Retinal pigment epithelial cell (primary cell): ENCODE results near the gene STRADA.
"Not testable (repeated sequence)": the region's sequence is repeated elsewhere in the genome, so short reads cannot be mapped to it uniquely, and the experiment has no call there.

ENCODE experiments used
- DNase-seq: peaks from one replicate; pipeline ENCODE4 v3.0.0-alpha.2; 2010; ENCODE audit warnings: low read depth
- H3K4me3 ChIP-seq: 2 replicates; pipeline ENCODE4 v1.5.1; 2011; ENCODE audit warnings: mild to moderate bottlenecking, low read length, control low read depth, moderate library complexity
- TF ChIP-seq, protein P1 (sequence below): conservative IDR thresholded peaks from 2 replicates; pipeline ENCODE4 v1.5.1; 2011; ENCODE audit warnings: low read depth, low read length, control low read depth, inconsistent platforms

Gene STRADA

DNA sequence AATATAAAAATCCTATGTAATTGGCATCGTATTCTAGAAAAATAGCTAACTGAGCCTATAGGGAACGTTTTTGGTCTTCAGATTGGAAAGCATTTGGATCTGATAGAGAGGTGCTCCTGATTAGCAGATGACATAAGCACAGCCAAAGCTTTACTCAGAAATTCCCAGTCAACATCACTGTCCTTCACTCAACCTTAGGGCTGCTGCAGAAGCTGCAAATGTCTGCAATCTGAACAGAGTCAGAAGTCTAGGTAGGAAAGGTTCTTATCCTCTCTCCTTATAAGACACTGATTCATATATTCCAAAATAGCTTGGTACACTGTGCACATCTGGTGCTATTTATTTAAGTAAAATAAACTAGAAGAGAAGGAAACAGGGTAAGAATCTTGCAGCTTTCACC is 19.2 kb downstream of the STRADA start:
- DNase-seq = no peak
- TF ChIP-seq, protein P1, sequence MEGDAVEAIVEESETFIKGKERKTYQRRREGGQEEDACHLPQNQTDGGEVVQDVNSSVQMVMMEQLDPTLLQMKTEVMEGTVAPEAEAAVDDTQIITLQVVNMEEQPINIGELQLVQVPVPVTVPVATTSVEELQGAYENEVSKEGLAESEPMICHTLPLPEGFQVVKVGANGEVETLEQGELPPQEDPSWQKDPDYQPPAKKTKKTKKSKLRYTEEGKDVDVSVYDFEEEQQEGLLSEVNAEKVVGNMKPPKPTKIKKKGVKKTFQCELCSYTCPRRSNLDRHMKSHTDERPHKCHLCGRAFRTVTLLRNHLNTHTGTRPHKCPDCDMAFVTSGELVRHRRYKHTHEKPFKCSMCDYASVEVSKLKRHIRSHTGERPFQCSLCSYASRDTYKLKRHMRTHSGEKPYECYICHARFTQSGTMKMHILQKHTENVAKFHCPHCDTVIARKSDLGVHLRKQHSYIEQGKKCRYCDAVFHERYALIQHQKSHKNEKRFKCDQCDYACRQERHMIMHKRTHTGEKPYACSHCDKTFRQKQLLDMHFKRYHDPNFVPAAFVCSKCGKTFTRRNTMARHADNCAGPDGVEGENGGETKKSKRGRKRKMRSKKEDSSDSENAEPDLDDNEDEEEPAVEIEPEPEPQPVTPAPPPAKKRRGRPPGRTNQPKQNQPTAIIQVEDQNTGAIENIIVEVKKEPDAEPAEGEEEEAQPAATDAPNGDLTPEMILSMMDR = no peak
- H3K4me3 ChIP-seq = no peak overlapping the region

DNA sequence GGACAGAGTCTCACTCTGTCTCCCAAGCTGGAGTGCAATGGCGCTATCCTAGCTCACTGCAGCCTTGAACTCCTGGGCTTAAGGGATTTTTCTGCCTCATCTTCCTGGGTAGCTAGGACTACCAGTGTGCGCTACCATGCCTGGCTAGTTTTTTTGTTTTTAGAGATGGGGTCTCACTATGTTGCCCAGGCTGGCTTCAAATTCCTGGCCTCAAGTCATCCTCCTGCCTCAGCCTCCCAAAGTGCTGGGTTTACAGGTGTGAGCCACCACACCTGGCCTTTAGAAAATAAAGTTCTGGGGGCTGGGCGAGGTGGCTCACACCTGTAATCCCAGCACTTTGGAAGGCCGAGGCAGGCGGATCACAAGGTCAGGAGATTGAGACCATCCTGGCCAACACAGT is 21.4 kb downstream of the STRADA start:
- DNase-seq, H3K4me3 ChIP-seq: not testable (repeated sequence)

DNA sequence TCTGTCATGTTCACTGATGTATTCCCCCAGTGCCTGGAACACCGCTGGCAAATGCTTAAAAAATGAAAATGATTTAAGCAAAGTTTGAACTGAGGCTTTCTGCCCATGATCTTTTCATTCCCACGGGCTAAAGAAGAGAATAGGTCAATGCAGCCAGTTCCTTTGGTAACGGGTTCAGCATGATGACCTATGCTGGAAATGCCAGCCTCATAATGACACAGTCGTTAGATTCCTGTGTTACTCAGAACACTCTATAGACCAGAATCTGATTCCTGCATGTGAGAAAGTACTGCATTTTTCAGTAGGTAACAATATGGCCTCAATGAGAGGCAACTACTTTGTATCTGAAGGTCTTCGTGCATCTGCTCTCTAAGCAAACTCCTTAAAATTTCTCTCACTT is 22.6 kb downstream of the STRADA start:
- TF ChIP-seq, protein P1 = no peak
- H3K4me3 ChIP-seq = no peak overlapping the region
- DNase-seq = no peak

DNA sequence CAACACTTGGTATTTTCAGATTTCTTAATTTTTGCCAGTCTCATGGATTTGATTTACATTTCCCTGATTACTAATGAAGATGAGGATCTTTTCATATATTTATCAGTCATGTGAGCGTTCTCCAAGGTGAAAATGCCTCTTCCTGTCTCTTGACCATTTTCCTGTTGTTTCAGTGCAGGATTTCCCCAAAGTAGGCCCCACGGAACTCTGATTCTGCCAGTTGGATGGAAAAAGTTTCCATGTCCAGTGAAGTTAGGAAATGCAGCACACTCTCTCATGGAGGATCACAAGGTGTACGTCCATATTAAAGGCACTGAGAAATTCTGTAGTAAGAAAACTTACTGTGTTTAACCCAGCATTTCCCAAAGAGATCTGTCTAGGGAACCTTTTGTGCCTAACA is 25.2 kb downstream of the STRADA start:
- no peak overlapping the region for H3K4me3 ChIP-seq
- no peak for DNase-seq
- TF ChIP-seq, protein P1 = no peak

DNA sequence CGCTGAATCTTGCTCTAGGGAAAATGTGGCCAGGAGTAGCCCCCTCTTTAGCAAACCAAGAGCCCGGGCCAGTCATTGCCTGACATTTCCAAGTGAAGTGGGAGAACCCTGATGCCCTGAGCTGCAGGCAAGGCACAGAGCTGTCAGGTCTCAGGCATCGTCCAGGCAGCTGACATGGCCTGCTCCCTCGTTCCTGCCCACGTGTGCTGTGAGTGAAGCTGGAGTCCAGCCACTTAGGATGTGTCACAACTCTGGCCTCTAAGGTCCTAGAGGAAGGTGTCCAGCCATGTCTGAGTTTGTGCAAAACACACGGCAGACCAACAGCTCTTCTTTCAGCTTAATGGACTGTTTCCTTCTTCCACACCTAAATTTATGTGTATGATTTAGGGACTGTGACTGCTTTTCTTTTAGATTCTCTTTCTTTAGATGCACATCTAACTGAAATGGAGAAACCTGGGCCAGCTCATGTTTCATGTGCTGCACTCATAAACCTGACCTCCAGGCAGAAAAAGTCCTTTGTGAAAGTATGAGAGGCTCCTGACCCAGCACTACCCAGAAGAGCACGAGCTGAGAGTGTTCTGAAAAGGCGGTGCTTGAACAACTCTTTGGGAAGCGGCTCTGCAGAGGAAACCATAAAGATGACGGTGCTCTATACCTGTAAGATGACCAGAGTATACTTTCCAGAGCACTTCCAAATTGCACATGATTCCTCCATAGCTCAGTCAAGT is 26.9 kb downstream of the STRADA start:
- H3K4me3 ChIP-seq = no peak overlapping the region
- TF ChIP-seq, protein P1 = no peak
- DNase-seq = no peak

DNA sequence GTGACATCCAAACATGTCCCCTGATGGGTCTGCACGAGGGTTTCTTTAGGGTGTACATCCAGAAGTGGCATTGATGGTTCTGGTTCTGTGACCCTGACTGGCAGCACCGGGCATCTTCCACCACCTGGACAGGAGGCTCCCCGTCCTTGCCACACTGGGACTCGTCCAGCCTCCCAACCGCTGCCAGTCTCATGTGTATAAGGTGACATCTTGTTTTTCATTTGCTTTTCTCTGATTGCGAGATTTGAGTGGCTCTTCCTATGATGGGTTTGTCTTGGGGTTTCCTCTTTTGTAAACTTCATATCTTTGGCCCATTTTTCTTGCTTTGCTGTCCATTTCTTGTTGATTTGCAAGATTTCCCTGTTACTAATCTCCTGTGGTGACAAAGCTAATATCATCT is 32.5 kb downstream of the STRADA start:
- no peak for DNase-seq
- no peak overlapping the region for H3K4me3 ChIP-seq
- TF ChIP-seq, protein P1 = no peak

DNA sequence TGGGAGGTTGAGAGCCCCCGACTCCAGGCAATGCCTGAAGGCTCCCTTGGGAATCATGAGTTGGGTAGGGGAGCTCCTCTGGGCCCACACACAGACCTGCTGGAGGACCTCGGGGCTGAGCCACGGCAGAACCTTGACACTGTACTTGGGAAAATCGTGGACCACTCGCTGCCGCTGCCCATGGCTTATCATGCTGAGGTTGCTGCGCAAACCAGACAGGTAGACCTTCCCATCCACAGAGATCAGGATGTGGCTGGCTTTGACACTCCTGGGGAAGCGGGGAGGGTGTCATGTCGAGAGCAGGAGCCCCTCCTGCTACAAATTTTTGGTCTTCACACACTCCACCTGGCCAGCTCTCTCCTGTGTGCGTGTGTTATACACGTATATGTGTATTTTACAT is 34.4 kb downstream of the STRADA start:
- no peak overlapping the region for H3K4me3 ChIP-seq
- no peak for DNase-seq
- TF ChIP-seq, protein P1 = no peak
